GM12878 (cell line): ENCODE data around the gene PPP1R13B. TPM values are rescaled to one million over a fixed set of nuclear protein-coding genes. Genes with fewer than 3 reads are reported as not detected.

Experiments
- ATAC-seq: fragments of 200-7000 bp; cut with Tn5 transposase; 3 replicates; pipeline ENCODE4 v1.9.1; 2020; ENCODE audit warnings: mild to moderate bottlenecking, moderate library complexity
- BruUV-seq: library from RNA; stranded (reverse); fragments of 400-500 nt; replicated peaks from 2 replicates; lab custom pipeline; 2021; lab: Mats Ljungman, UMichigan
- CTCF ChIA-PET: fragments of 300-600 bp; sonication (Branson Sonifier 250); formaldehyde crosslinking; extraction: SDS; loops from one replicate; lab custom pipeline; 2021; ENCODE audit warnings: inconsistent platforms; lab: Yijun Ruan, JAX
- POLR2A ChIA-PET: fragments of 350-600 bp; formaldehyde crosslinking; extraction: SDS; loops from one replicate; lab custom pipeline; 2021; ENCODE audit warnings: inconsistent platforms; lab: Charles Lee
- RAD21 ChIA-PET: fragments of 300-600 bp; sonication (Branson Sonifier 250); formaldehyde crosslinking; loops from one replicate; lab custom pipeline; 2023; ENCODE audit warnings: antibody characterized with exemption; ENCODE audit not compliant: unreplicated experiment; lab: Charles Lee
- SMC1A ChIA-PET: fragments of 300-600 bp; sonication (Branson Sonifier 250); formaldehyde crosslinking; loops from one replicate; lab custom pipeline; 2023; ENCODE audit not compliant: unreplicated experiment, uncharacterized antibody; lab: Charles Lee
- DNase-seq: peaks from one replicate; pipeline ENCODE4 v3.0.0-alpha.2; 2011; ENCODE audit warnings: low read depth, low spot score
- FAIRE-seq: peaks from 3 replicates; lab custom pipeline; 2011; peaks lifted over from hg19 to GRCh38; lab: Jason Lieb, UNC
- H2AFZ ChIP-seq: 2 replicates; pipeline ENCODE4 v1.6.0; 2011; ENCODE audit warnings: low read depth, low read length, control low read depth; ENCODE audit not compliant: control insufficient read depth
- H3K27ac ChIP-seq: 2 replicates; pipeline ENCODE4 v1.5.1; 2011; ENCODE audit warnings: control low read depth; ENCODE audit not compliant: control insufficient read depth, insufficient read depth
- H3K27me3 ChIP-seq, 2 experiments: replicated peaks in 1 of 2; 2 replicates each; pipeline versions ENCODE4 v1.6.0 to v1.6.1; 2011; ENCODE audit warnings: low read length in 1 of 2; ENCODE audit not compliant: control insufficient read depth in 2 of 2, insufficient read depth in 2 of 2
- H3K36me3 ChIP-seq, 2 experiments: 2 replicates each; pipeline ENCODE4 v1.5.1; 2011; ENCODE audit warnings: low read length in 1 of 2; ENCODE audit not compliant: control insufficient read depth in 2 of 2, insufficient read depth in 2 of 2
- H3K4me1 ChIP-seq: 2 replicates; pipeline ENCODE4 v1.6.1; 2011; ENCODE audit warnings: mild to moderate bottlenecking, low read length, moderate library complexity, mixed read lengths; ENCODE audit not compliant: control insufficient read depth, insufficient read depth
- H3K4me2 ChIP-seq: 2 replicates; pipeline ENCODE4 v1.6.0; 2011; ENCODE audit warnings: control low read depth; ENCODE audit not compliant: control insufficient read depth, insufficient read depth
- H3K4me3 ChIP-seq: fragments of 200-600 bp; sonication (generic); 2 replicates; pipeline ENCODE4 v1.5.1; 2016
- H3K79me2 ChIP-seq: 2 replicates; pipeline ENCODE4 v1.6.0; 2011; ENCODE audit warnings: low read length; ENCODE audit not compliant: control insufficient read depth, insufficient read depth
- H3K9ac ChIP-seq: 2 replicates; pipeline ENCODE4 v1.8.0; 2011; ENCODE audit warnings: low read length, control low read depth, mixed read lengths; ENCODE audit not compliant: control insufficient read depth, insufficient read depth
- H3K9me3 ChIP-seq: replicated peaks from 3 replicates; pipeline ENCODE4 v1.5.1; 2011; ENCODE audit warnings: mild to moderate bottlenecking, low read length; ENCODE audit not compliant: control insufficient read depth, insufficient read depth
- H4K20me1 ChIP-seq: 2 replicates; pipeline ENCODE4 v1.6.0; 2011; ENCODE audit not compliant: control insufficient read depth, insufficient read depth
- GABPA ChIP-seq: IDR thresholded peaks from 2 replicates; pipeline ENCODE4 v1.6.1; 2014; ENCODE audit warnings: antibody characterized with exemption, low read depth, mild to moderate bottlenecking, inconsistent platforms
- IKZF2 ChIP-seq, 2 experiments: fragments of 450-650 bp; IDR thresholded peaks; 2 replicates each; pipeline ENCODE4 v1.6.1; 2017; ENCODE audit warnings: mild to moderate bottlenecking in 2 of 2, moderate library complexity in 2 of 2
- KLF5 ChIP-seq: fragments of 450-650 bp; IDR thresholded peaks from 2 replicates; pipeline ENCODE4 v1.6.1; 2014; ENCODE audit warnings: mild to moderate bottlenecking; ENCODE audit not compliant: partially characterized antibody
- LARP7 ChIP-seq: fragments of 450-650 bp; IDR thresholded peaks from 2 replicates; pipeline ENCODE4 v1.6.1; 2017; ENCODE audit warnings: mild to moderate bottlenecking
- MLLT1 ChIP-seq: fragments of 450-650 bp; IDR thresholded peaks from 2 replicates; pipeline ENCODE4 v1.6.1; 2016; ENCODE audit warnings: mild to moderate bottlenecking
- STAT3 ChIP-seq: IDR thresholded peaks from 2 replicates; pipeline ENCODE4 v1.6.1; 2011; ENCODE audit warnings: low read depth, low read length, improper control_type of control experiment
- TCF12 ChIP-seq: IDR thresholded peaks from 2 replicates; pipeline ENCODE4 v1.6.1; 2011; ENCODE audit warnings: low read depth, mild to moderate bottlenecking, low read length
- ZNF217 ChIP-seq: fragments of 450-650 bp; IDR thresholded peaks from 2 replicates; pipeline ENCODE4 v1.6.1; 2017; ENCODE audit warnings: antibody characterized with exemption, mild to moderate bottlenecking
- WGBS: methylation state at CpG from one replicate; pipeline ENCODE4 v1.1.6; 2016; ENCODE audit warnings: low lambda C conversion rate; ENCODE audit not compliant: insufficient replicate concordance, insufficient coverage; ENCODE audit errors: missing lambda C conversion rate; 5-methylcytosine and 5-hydroxymethylcytosine counted together
- in situ Hi-C: fragments of 300-500 bp; cut with MboI; formaldehyde crosslinking; loops from 9 replicates; pipeline ENCODE4 v1.14.3; 2018; ENCODE audit warnings: mixed read lengths
- intact Hi-C: fragments of 100-400 bp; cut with micrococcal nuclease; formaldehyde crosslinking; loops from one replicate; pipeline ENCODE4 v1.14.2; 2022; ENCODE audit not compliant: unreplicated experiment
- polyA plus RNA-seq, 11 experiments: library from polyadenylated mRNA; depleted of rRNA in 4 of 11; unstranded in 6 of 11; stranded (reverse) in 5 of 11; fragments of >200 nt; fragmentation: Nextera tagmentation in 4 of 11; fragmentation: Illumina TruSeq in 1 of 11; extraction: Ambion mirVana in 4 of 11; extraction: Trizol in 1 of 11; gene quantifications; 1 replicate in 1 of 11; 2 replicates in 10 of 11; pipeline versions ENCODE4 v1.2.1 to v1.2.3, GENCODE V29; 2011 to 2016; ENCODE audit warnings: inconsistent platforms in 2 of 11, missing spikeins in 2 of 11, low read depth in 1 of 11
- total RNA-seq, 4 experiments: library from RNA; depleted of rRNA in 3 of 4; stranded (reverse); fragments of >200 nt in 3 of 4; fragmentation: Illumina TruSeq in 1 of 4; extraction: Trizol in 1 of 4; gene quantifications; 2 replicates each; pipeline versions ENCODE4 v1.2.1 to v1.2.3, GENCODE V29; 2013 to 2021
- TF ChIP-seq, protein P1 (sequence below): IDR thresholded peaks from 2 replicates; pipeline ENCODE4 v1.6.1; 2012; ENCODE audit warnings: improper control_type of control experiment, low read depth, low read length; ENCODE audit not compliant: insufficient replicate concordance
- TF ChIP-seq, protein P2 (sequence below): IDR thresholded peaks from 2 replicates; pipeline ENCODE4 v1.6.1; 2011; ENCODE audit warnings: borderline replicate concordance, low read depth, mild to moderate bottlenecking, moderate library complexity, low read length; ENCODE audit not compliant: insufficient read depth, poor library complexity, severe bottlenecking
- TF ChIP-seq, protein P3 (sequence below): fragments of 450-650 bp; IDR thresholded peaks from 2 replicates; pipeline ENCODE4 v1.6.1; 2017; ENCODE audit warnings: mild to moderate bottlenecking
- TF ChIP-seq, protein P4 (sequence below): IDR thresholded peaks from 2 replicates; pipeline ENCODE4 v1.6.1; 2011; ENCODE audit warnings: mild to moderate bottlenecking, low read depth, low read length, moderate library complexity; ENCODE audit not compliant: insufficient replicate concordance

The PPP1R13B gene
- total and polyA plus RNA-seq, 10 of the 15 experiments (the other 5 are each of a cell fraction or from before 2014, with no cell fraction given), result 0.16 to 8.1 (median 3.2) TPM

DNA sequence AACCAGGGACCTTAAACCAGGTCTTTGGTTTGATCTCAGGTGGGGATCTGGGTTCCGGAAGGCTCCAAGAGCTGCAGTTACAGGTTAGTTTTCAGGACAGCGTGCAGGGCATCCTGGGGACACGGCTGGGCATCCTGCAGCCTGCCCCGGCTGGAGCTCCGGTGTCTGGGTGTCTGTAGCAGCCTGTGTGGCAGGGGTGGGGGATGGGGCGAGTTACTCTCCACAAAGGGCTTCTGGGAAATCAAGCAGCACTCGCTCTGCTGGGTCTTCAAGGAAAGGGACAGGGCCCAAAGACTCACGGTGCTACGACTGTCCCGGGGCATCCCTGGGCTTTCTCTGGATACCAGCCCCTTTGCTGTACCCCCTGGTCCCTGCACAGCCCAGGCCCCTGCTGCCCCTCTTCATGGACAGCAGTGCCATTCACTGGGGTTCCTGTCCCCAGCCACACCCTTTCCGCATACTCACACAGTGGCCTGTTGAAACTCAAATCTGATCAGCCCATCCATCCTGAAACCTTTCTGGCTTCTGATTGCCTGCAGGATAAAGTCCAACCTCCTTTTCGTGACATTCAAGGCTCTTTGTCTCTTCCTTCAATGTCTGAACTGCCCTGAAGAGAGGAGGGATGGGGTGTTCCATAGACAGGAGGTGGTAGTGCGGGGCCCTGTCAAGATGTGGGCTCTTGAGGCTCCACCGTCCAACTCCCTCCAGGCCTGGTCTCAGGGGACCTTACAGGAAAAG is 22.2 kb upstream of the PPP1R13B start:
- CTCF ChIA-PET, result no interaction called here
- in situ Hi-C loops, result no loop called here
- FAIRE-seq, result no peak
- no peak for TF ChIP-seq IKZF2 (IDR thresholded peaks at IDR 0.05)
- TF ChIP-seq, protein P1, sequence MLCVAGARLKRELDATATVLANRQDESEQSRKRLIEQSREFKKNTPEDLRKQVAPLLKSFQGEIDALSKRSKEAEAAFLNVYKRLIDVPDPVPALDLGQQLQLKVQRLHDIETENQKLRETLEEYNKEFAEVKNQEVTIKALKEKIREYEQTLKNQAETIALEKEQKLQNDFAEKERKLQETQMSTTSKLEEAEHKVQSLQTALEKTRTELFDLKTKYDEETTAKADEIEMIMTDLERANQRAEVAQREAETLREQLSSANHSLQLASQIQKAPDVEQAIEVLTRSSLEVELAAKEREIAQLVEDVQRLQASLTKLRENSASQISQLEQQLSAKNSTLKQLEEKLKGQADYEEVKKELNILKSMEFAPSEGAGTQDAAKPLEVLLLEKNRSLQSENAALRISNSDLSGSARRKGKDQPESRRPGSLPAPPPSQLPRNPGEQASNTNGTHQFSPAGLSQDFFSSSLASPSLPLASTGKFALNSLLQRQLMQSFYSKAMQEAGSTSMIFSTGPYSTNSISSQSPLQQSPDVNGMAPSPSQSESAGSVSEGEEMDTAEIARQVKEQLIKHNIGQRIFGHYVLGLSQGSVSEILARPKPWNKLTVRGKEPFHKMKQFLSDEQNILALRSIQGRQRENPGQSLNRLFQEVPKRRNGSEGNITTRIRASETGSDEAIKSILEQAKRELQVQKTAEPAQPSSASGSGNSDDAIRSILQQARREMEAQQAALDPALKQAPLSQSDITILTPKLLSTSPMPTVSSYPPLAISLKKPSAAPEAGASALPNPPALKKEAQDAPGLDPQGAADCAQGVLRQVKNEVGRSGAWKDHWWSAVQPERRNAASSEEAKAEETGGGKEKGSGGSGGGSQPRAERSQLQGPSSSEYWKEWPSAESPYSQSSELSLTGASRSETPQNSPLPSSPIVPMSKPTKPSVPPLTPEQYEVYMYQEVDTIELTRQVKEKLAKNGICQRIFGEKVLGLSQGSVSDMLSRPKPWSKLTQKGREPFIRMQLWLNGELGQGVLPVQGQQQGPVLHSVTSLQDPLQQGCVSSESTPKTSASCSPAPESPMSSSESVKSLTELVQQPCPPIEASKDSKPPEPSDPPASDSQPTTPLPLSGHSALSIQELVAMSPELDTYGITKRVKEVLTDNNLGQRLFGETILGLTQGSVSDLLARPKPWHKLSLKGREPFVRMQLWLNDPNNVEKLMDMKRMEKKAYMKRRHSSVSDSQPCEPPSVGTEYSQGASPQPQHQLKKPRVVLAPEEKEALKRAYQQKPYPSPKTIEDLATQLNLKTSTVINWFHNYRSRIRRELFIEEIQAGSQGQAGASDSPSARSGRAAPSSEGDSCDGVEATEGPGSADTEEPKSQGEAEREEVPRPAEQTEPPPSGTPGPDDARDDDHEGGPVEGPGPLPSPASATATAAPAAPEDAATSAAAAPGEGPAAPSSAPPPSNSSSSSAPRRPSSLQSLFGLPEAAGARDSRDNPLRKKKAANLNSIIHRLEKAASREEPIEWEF, result no peak
- TF ChIP-seq TCF12, result no peak
- no peak for TF ChIP-seq KLF5
- TF ChIP-seq GABPA, result no peak
- TF ChIP-seq MLLT1, result no peak
- TF ChIP-seq, protein P2, sequence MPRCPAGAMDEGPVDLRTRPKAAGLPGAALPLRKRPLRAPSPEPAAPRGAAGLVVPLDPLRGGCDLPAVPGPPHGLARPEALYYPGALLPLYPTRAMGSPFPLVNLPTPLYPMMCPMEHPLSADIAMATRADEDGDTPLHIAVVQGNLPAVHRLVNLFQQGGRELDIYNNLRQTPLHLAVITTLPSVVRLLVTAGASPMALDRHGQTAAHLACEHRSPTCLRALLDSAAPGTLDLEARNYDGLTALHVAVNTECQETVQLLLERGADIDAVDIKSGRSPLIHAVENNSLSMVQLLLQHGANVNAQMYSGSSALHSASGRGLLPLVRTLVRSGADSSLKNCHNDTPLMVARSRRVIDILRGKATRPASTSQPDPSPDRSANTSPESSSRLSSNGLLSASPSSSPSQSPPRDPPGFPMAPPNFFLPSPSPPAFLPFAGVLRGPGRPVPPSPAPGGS, result no peak
- no peak for TF ChIP-seq STAT3
- no peak for TF ChIP-seq LARP7
- TF ChIP-seq, protein P3, sequence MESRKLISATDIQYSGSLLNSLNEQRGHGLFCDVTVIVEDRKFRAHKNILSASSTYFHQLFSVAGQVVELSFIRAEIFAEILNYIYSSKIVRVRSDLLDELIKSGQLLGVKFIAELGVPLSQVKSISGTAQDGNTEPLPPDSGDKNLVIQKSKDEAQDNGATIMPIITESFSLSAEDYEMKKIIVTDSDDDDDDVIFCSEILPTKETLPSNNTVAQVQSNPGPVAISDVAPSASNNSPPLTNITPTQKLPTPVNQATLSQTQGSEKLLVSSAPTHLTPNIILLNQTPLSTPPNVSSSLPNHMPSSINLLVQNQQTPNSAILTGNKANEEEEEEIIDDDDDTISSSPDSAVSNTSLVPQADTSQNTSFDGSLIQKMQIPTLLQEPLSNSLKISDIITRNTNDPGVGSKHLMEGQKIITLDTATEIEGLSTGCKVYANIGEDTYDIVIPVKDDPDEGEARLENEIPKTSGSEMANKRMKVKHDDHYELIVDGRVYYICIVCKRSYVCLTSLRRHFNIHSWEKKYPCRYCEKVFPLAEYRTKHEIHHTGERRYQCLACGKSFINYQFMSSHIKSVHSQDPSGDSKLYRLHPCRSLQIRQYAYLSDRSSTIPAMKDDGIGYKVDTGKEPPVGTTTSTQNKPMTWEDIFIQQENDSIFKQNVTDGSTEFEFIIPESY, result no peak
- TF ChIP-seq, protein P4, sequence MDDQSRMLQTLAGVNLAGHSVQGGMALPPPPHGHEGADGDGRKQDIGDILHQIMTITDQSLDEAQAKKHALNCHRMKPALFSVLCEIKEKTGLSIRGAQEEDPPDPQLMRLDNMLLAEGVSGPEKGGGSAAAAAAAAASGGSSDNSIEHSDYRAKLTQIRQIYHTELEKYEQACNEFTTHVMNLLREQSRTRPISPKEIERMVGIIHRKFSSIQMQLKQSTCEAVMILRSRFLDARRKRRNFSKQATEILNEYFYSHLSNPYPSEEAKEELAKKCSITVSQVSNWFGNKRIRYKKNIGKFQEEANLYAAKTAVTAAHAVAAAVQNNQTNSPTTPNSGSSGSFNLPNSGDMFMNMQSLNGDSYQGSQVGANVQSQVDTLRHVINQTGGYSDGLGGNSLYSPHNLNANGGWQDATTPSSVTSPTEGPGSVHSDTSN, result no peak
- TF ChIP-seq ZNF217, result no peak

More for the DNA sequence above, 22.2 kb upstream of the PPP1R13B start:
- Histone ChIP-seq H3K36me3 (no peaks in the 10 kb centered on the region), H4K20me1 (no peaks in the 10 kb centered on the region), H3K4me3 (no peak overlapping the region), H3K9ac (no peak overlapping the region), H3K9me3 (no peaks in the 10 kb centered on the region), H3K4me1 (peaks cover 10% of the 10 kb centered on the region), H3K27ac (no peak overlapping the region), H3K27me3 (no peaks in the 10 kb centered on the region), H2AFZ (no peak overlapping the region), H3K79me2 (no peaks in the 10 kb centered on the region), H3K4me2 (no peak overlapping the region)
- ChIA-PET RAD21 (no interaction called here), POLR2A (no interaction called here), SMC1A (interaction anchor here (0.6 kb wide), 1 partner anchor 343 kb away, joined by 3 read pairs; no protein-coding TSS in a partner anchor)
- ATAC-seq (no peak), DNase-seq (no peak)
- WGBS, result 48% methylated on average over 14 of the region's 14 CpGs
- BruUV-seq, result no TSS peak
- intact Hi-C loops, result no loop called here
